Lower leg skin (tissue), 4 donors: ENCODE data around the gene IL18. TPM values are rescaled to one million over a fixed set of nuclear protein-coding genes. Genes with fewer than 3 reads are reported as not detected.
"Not testable (repeated sequence)": the region's sequence is repeated elsewhere in the genome, so short reads cannot be mapped to it uniquely, and the experiment has no call there.

Source experiments
- DNase-seq, 2 donors: peaks; one replicate each; pipeline ENCODE4 v3.0.0-alpha.2; 2019; ENCODE audit warnings: low spot score in 2 of 2
- H3K4me3 ChIP-seq: fragments of 200-600 bp; sonication (generic); 2 replicates; pipeline ENCODE4 v1.5.1; 2017; ENCODE audit warnings: mild to moderate bottlenecking, low read depth; ENCODE audit not compliant: poor library complexity, severe bottlenecking
- POLR2A ChIP-seq, 2 donors: fragments of 450-650 bp; IDR thresholded peaks; one replicate each; pipeline ENCODE4 v1.6.1; 2016 to 2017; ENCODE audit warnings: antibody characterized with exemption in 2 of 2, mild to moderate bottlenecking in 1 of 2, moderate library complexity in 1 of 2
- WGBS, 2 donors: methylation state at CpG; one replicate each; pipeline ENCODE4 v1.1.5; 2018; 5-methylcytosine and 5-hydroxymethylcytosine counted together
- intact Hi-C: fragments of 100-400 bp; cut with DNase I; formaldehyde crosslinking; loops from one replicate; pipeline ENCODE4 v1.15.0; 2023; ENCODE audit warnings: low total_unique reads
- total RNA-seq, 4 donors: library from RNA; depleted of rRNA; stranded (reverse); fragments of >200 nt; gene quantifications; one replicate each; pipeline ENCODE4 v1.1.0, GENCODE V29; 2016
- TF ChIP-seq, protein P1 (sequence below), 3 donors: fragments of 450-650 bp; IDR thresholded peaks; one replicate each; pipeline ENCODE4 v1.5.1; 2016; ENCODE audit warnings: antibody characterized with exemption in 3 of 3, mild to moderate bottlenecking in 3 of 3, moderate library complexity in 2 of 3

IL18 gene
- total RNA-seq, 4 donors from 2014 or later: 231 to 331 (median 297) TPM

DNA sequence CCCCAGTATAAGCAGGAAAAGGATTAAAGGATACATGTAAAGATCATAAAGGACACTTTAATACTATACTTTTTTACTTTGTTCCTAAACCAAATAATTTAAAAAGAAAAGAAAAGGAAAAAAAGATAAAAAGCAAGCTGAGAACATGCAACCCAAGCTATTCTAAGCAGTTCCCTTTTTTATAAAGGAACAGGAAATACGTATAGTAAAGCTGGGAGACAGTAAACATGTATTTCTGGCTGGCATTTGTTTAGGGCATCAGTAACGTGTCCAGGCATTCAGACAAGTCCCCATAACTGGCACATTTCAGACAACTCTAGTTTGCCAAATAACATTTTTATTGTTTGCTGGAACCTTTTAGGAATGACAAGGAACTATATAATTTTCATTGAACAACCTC lies 36.4 kb upstream of the IL18 start:
- no peak overlapping the region for H3K4me3 ChIP-seq
- 22 to 26% methylated on average over 2 of the region's 2 CpGs for WGBS, 2 donors
- intact Hi-C loops: no loop called here
- TF ChIP-seq, protein P1, sequence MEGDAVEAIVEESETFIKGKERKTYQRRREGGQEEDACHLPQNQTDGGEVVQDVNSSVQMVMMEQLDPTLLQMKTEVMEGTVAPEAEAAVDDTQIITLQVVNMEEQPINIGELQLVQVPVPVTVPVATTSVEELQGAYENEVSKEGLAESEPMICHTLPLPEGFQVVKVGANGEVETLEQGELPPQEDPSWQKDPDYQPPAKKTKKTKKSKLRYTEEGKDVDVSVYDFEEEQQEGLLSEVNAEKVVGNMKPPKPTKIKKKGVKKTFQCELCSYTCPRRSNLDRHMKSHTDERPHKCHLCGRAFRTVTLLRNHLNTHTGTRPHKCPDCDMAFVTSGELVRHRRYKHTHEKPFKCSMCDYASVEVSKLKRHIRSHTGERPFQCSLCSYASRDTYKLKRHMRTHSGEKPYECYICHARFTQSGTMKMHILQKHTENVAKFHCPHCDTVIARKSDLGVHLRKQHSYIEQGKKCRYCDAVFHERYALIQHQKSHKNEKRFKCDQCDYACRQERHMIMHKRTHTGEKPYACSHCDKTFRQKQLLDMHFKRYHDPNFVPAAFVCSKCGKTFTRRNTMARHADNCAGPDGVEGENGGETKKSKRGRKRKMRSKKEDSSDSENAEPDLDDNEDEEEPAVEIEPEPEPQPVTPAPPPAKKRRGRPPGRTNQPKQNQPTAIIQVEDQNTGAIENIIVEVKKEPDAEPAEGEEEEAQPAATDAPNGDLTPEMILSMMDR (IDR thresholded peaks at IDR 0.05): no peak
- TF ChIP-seq POLR2A (IDR thresholded peaks at IDR 0.05): no peak
- no peak for DNase-seq

DNA sequence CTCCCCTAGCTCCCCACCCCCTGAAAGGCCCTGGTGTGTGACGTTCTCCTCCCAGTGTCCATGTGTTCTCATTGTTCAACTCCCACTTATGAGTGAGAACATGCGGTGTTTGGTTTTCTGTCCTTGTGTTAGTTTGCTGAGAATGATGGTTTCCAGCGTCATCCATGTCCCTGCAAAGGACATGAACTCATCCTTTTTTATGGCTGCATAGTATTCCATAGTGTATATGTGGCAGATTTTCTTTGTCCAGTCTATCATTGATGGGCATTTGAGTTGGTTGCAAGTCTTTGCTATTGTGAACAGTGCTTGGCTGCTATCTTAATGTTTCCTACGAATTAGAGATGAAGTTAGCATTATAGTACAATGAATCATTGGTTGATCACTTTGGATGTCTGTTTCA lies 35.2 kb upstream of the IL18 start:
- WGBS, 2 donors: 80 to 86% methylated on average over 4 of the region's 4 CpGs
- DNase-seq, intact Hi-C loops, H3K4me3 ChIP-seq: not testable (repeated sequence)

DNA sequence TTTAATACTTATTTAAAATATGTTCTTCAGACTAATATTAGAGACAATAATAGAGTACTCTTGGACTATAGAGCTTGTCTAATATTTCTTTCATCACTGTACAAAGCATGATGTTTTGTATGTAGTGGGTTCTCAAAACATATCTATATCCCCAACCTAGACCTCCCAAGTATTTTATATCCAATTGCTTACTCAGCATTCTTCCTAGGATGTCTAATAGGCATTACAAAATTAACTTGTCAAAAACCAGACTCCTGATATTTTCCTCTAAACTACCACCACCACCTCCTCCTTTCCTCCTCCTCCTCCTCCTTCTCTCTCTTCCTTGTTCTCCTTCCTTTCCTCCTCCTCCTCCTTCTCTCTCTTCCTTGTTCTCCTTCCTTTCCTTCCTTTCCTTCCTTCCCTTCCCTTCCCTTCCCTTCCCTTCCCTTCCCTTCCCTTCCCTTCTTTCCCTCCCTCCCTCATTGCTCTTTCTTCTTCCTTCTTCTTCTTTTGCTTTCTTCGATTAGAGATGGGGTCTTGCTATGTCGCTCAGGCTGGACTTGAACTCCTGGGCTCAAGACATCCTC lies 32.7 kb upstream of the IL18 start:
- WGBS, 2 donors: 87 to 89% methylated on average over 2 of the region's 2 CpGs
- TF ChIP-seq, protein P1 (IDR thresholded peaks at IDR 0.05): no peak
- no peak for TF ChIP-seq POLR2A (IDR thresholded peaks at IDR 0.05)
- H3K4me3 ChIP-seq: no peak overlapping the region
- intact Hi-C loops: no loop called here
- DNase-seq: no peak

DNA sequence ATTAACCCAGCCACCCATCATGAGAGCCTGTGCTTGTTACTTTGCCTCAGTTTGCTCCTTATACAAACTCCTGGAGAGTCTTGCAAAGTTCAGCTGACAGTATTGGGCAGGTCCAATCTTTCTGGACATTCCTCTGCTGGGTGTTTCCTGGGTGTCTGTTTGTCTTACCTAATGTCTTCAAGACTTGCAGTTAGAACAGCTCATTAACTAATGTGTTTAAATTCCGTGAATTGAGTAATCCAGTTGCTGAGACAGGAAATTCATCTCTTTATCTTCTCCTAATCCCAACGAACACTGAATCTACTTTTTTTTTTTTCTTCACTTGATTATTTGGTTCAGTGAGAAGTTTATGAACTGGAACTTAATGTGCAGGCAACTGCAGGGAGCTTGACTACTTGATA lies 32.1 kb upstream of the IL18 start:
- TF ChIP-seq POLR2A (IDR thresholded peaks at IDR 0.05): no peak
- TF ChIP-seq, protein P1 (IDR thresholded peaks at IDR 0.05): no peak
- DNase-seq: no peak
- 23 to 24% methylated on average over 2 of the region's 2 CpGs for WGBS, 2 donors
- intact Hi-C loops: no loop called here
- H3K4me3 ChIP-seq: no peak overlapping the region

DNA sequence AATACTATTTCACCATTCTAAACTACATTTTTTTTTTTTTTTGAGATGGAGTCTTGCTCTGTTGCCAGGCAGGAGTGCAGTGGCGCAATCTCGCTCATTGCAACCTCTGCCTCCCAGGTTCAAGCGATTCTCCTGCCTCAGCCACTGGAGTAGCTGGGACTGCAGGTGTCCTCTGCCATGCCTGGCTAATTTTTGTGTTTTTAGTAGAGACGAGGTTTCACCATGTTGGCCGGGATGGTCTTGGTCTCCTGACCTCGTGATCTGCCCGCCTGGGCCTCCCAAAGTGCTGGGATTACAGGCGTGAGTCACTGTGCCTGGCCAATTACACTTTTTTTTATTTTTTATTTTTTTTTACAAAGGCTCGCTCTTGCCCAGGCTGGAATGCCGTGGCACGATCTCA lies 31.2 kb upstream of the IL18 start:
- H3K4me3 ChIP-seq, DNase-seq, intact Hi-C loops: not testable (repeated sequence)
- WGBS, 2 donors: 58 to 65% methylated on average over 11 of the region's 11 CpGs

DNA sequence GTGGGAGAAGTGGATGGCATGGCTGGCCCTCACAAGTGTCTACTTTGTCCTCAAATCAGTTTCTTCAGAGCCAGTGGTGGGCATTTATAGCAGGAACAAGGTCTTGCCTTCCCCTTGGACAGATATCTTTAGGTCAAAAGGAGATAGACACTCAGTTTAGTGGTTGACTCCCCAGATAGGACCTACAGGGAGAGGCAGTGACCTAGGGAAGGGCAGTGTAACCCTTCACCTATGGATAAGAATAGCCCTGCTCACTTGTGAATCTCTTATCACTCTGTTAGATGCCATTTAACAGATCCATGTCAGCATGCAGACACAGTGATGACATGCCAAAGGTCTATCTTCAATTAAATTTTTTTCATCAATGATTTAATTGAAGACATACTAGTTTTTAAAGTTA lies 22.4 kb upstream of the IL18 start:
- no peak overlapping the region for H3K4me3 ChIP-seq
- TF ChIP-seq, protein P1 (IDR thresholded peaks at IDR 0.05): no peak
- TF ChIP-seq POLR2A (IDR thresholded peaks at IDR 0.05): no peak
- DNase-seq: no peak
- intact Hi-C loops: no loop called here

DNA sequence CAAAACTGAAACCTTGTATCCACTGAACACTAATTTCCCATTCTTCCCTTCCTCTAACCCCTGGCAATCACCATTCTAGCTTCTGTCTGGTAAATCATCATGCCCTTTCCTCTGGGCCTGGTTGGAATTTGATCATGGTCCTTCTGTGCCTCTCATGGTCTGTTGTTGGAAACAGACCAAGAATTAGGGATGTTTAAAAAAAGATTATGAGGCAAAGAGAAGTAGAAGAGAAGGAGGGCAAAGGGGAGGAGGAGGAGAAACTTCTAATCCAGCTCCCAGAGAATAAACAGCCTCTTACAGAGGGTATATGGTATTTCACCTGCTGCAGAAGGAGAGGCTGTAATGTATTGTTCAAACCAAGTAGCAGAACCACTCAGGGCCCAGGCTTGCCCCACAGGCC lies 22.0 kb upstream of the IL18 start:
- TF ChIP-seq POLR2A (IDR thresholded peaks at IDR 0.05): no peak
- TF ChIP-seq, protein P1 (IDR thresholded peaks at IDR 0.05): no peak
- DNase-seq: no peak
- intact Hi-C loops: no loop called here
- H3K4me3 ChIP-seq: no peak overlapping the region
